Daoy (cell line): ENCODE measurements around the gene ZNF181. TPM values are rescaled to one million over a fixed set of nuclear protein-coding genes. Genes with fewer than 3 reads are reported as not detected.

Experiments
- DNase-seq: peaks from one replicate; pipeline ENCODE4 v3.0.0-alpha.2; 2015; ENCODE audit warnings: low read depth
- total RNA-seq: library from RNA; depleted of rRNA; stranded (reverse); fragments of >200 nt; shearing (Covaris generic); gene quantifications from 2 replicates; pipeline ENCODE4 v1.2.3, GENCODE V29; 2014; rRNA removed

Gene ZNF181
- total RNA-seq, 1 experiment from 2014 or later, result 12.6 TPM

DNA sequence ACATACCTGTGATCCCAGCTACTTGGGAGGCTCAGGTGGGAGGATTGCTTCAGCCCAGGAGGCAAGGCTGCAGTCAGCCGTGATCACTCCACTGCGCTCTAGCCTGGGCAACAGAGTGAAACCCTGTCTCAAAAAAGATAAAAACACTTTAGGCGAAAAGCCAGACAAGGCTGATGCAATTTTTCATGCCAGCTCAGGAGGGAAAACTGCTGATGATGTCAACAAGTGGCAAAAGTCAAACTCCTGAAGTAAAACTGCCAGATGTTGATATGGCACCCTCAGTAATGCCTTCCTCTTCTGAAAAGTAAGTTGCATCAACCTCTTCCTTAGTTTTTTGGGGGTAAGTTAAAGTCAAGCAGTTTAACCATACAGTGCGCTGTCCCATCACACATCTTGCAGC, 23.4 kb downstream of the ZNF181 start:
- no peak for DNase-seq

DNA sequence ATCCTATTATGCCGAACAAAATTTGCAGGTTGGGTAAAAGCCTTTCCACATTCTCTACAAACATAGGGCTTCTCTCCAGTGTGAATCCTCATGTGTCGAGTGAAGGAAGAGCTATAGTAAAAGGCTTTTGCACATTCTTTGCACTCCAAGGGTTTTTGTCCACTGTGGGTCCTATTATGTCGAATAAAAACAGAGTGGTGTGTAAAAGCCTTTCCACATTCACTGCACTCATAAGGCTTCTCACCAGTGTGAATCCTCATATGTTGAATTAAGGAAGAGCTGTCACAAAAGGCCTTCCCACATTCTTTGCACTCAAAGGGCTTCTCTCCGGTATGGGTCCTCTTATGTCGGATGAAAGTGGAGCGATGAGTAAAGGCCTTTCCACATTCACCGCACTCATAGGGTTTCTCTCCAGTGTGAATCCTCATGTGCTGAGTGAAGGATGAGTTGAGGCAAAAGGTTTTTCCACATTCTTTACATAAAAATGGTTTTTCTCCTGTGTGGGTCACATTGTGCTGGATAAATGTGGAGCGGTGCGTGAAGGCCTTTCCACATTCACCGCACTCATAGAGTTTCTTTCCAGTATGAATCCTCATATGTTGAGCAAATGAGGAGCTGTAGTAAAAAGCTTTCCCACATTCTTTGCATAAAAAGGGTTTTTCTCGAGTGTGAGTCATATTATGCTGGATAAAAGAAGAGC, 25.3 kb downstream of the ZNF181 start:
- no peak for DNase-seq

DNA sequence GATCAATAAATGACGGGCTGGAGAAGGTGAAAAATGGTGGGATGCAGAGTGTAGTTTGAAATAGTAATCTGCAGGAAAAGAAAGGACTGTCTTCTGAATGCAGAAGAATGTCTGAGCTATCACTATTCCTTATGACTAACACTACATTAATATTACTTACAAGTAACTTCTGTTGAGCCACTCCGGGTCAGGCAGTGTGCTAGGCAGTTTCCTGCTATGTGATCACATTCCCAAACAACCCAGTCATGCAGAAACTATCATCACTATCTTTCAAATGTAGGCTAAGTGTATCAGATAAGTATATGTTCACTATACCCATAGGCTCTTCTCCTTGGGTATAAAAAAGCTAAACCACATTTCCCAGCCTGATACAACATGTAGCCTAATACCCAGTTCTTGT, 32.3 kb downstream of the ZNF181 start:
- DNase-seq, result no peak

DNA sequence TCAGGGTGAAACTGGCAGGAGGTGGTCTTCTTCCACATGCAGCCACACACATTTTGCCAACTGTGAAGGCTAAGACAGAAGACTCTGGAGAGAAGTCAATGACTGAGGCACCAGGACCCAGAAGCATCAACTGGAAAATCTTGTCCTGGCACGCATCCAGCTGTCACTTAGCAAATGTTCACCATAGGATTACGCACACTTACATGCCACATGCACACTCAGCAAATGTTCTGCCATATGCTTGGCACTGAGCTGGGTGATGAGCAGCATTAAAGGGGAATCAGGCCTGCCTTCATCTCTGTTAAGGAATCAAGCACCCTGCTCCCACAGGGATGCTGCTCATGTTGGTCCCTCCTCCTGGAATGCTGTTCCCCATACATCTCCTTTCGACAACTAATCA, 33.9 kb downstream of the ZNF181 start:
- no peak for DNase-seq

DNA sequence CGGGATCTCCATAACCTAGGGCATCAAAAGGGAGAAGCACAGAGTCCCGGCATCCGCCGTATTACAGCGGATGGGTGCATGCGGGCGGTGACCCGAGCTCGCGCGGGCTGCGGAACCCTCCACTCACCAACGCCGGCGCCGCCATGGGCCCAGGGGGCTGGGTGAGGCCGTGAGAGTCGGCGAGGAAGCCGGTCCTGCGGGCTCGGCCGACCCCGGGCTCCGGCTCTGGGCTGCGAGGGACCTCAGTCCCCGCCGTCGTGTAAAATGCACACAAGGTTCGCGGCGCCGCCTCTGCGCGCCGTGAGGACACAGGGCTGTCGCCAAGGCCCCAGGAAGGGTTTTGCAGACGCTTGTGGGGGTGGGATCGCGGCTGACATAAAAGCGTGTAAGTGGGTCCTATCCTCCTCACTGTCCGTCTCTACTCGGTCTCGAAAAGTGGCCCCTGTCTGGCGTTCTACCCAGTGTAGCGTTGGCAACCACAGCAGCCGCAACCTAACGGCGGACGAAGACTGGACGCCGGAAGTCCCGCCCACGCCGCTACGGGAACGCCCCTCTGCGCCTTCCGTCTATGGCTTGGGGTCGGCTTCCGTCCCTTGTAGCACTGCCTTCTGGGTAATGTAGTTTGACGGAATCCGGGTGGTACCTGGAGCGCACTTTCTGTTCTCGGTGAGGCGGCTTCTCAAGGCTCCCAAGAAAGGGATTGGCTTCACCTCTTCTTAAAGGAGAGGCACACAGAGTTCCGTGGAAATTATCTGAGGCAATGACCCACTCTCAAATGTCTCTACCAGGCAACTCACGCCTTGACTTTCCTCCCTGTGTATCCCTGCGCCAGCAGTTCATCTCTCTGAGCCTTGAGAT, 38.9 kb downstream of the ZNF181 start, which contains the start of gene ZNF599:
Gene ZNF599 (minus strand): TSS at position 519 of the 858 bp plus-strand sequence. CDS start 374 bp downstream, at position 145.
- DNase-seq, result peak; percentile 95

DNA sequence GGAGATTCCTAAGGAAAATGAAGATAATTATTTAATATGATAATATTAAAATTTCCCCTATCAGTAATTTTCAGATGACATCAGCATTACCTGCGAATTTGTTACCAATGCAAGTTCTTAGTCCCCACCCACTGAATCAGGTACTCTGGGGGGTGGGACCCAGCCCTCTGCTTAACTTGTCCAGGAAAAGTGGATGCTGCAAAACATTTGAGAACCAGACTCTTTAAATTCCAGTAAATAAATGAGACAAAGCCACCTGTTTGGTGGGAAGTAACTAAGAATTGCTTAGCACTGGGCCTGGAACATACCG, 39.5 kb downstream of the ZNF181 start:
- no peak for DNase-seq

DNA sequence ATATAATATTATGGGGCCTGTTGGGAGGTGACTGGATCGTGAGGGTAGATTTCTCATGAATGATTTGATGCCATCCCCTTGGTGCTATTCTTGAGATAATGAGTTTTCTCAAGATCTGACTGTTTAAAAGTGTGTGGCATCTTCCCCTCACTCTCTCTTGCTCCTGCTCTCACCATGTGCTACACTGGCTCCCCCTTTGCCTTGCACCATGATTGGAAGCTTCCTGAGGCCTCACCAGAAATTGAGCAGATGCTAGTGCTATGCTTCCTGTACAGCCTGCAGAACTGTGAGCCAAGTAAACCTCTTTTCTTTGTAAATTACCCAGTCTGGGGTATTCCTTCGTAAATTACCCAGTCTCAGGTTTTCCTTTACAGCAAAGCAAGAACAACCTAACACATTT, 40.8 kb downstream of the ZNF181 start:
- no peak for DNase-seq

DNA sequence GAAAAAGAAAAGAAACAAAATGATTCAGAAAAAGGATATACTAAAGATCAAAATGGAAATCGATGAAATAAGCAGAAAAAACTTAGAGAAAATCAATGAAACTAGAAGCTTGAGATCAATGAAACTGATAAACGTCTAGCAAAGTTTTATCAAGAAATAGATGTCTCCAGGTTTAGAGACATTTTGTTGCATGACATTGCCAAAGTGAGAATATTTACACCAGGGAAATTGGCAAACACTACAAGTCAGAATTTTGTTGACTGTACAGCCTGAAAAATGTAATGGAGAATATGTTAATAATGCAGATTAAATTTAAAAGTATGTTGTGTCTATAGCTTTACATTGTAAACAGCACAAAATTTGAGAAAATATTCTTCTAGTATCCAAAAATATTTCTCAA, 44.3 kb downstream of the ZNF181 start:
- no peak for DNase-seq

DNA sequence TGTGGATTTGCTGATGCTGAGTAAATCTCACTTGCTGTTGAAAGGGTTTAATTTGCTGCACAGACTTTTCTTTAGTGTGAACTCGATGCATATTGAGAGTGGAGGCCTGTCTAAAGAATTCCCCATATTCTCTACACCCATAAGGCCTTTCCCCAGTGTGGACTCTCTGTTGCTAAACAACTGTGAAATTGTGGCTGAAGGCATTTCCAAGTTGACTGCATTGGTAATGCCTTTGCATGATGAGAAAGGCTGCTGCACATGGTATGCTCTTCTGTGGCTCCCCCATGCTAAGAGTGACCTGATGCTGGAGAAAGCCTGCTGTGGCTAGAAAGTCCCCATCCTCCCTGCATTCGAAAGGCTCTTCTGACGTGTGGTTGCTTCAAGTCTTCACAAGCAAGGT, 45.6 kb downstream of the ZNF181 start:
- no peak for DNase-seq

DNA sequence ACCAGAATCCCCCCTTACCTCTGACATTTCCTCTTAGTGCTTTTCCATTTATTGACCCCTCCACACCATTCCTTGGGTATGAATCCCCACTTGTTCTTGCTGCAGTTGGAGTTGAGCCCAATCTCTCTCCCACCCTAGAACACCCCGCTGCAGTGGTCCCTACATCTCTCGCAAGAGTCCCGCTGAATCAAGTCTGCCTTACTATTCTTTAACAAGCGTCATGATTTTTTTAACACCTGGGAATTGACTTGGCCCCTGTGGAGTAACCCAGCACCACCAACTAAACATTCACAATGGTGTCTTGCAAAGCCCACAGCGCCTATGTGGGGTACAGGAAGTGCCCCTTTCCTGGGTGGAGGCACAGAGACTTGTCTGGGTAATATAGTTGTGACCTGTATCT, 52.2 kb downstream of the ZNF181 start:
- DNase-seq, result no peak

DNA sequence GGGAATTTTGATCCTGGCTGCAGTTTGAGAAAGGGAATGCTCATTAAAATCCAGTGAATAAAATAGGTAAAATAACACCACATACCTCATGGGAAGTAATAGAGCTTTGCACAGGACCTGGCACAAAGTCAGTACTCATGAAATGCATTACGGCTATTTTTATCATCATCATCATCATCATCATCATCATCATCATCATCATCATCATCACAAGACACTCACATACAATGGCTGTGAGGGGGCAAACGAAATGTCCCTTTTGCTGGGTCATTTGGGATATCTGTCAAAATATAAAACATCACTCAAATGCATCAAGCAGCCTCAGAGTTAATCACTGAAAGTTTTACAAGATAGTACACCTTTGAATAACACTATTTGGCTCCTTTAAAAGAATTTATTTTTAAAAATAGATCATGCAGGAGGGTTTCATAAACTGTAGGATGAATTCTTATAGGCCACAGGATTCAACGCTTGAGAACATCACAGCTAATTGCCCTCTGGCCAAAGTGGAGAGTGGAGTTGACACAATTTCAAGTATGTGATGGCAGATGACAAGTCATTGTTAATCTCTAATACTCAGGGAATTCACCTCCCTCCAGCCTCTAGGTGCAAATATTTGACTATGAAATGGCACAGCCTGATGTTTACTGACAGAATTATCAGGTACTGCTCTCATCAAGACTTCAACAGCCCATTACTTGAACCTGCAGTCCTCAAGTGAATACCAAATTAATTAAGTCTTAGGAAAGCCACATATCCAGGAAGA, 53.2 kb downstream of the ZNF181 start:
- DNase-seq, result no peak

DNA sequence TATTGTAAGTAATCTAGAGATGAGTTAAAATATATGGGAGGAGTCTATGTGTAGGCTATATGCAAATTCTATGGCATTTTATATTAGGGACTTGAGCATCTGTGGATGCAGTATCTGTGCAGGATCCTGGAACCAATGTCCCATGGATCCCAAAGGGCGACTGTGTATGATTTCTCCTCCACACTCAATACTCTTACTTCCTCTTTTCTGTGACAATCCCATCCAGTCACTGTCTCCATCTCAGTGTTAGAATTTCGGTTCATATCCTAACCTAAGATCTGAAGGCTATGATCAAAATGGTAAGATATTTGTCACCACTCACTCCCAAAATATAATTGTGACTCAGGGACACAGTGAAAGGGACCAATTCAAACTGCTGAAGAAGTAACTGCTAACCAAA, 54.0 kb downstream of the ZNF181 start:
- DNase-seq, result no peak

DNA sequence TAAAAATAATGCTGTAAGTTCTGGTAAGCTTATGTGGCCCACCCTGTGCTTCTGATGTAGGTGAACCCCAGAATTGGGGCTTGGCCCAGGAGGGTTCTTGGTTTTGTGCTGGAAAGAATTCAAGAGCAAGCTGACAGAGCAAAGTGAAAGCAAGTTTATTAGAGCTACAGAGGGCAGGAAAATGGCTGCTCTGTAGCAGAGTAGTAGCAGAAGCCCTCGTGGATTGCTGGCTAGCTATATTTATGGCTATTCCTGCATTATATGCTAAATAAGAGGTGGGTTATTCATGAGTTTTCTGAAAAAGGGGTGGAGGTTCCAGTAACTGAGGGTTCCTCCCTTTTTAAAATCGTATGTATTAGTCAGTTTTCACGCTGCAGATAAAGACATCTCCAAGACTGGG, 59.5 kb downstream of the ZNF181 start:
- no peak for DNase-seq

DNA sequence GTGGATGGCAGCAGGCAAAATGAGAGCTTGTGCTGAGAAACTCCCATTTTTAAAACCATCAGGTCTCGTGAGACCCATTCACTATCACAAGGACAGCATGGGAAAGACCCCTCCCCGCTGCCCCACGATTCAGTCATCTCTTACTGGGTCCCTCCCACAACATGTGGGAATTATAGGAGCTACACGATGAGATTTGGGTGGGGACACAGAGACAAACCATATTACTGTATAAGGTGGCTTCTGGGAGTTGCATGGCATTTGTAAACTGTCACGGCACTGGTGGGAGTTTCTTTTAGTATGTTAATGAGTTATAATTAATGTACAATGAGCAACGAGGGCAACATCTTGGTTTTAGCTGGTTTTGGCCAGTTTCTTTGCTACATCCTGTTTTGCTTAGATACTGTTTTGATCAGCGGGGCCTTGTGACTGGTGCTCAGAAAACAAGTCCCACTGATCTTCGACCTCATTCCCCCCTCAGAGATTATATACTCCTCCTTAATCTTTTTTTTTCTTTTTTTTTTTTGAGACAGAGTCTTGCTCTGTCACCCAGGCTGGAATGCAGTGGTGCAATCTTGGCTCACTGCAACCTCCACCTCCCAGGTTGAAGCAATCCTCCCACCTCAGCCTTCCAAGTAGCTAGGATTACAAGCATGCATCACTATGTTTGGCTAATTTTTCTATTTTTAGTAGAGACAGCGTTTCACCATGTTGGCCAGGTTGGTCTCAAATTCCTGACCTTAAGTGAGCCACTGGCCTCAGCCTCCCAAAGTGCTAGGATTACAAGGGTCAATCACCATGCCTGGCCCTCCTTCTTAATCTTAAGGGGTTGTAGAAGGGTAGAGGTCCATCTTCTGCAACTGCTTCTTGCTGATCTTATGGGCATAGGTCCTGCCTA, 60.3 kb downstream of the ZNF181 start:
- no peak for DNase-seq

Other genes starting within 250 kb of the ZNF181 start
- not detected in 2 replicates for gene SCGB2B2, start 57.1 kb upstream of the ZNF181 start, total RNA-seq
- 12.2 and 22.9 TPM in 2 replicates for gene ZNF302, start 56.6 kb upstream of the ZNF181 start, total RNA-seq
- 3.8 and 7.5 TPM in 2 replicates for gene ZNF599, start 39.0 kb downstream of the ZNF181 start, total RNA-seq
- gene ZNF30, start 192.7 kb downstream of the ZNF181 start, total RNA-seq, result 2.1 and 2.9 TPM in 2 replicates
- gene ZNF792, start 230.0 kb downstream of the ZNF181 start, total RNA-seq, result 1.8 and 1.9 TPM in 2 replicates